GM21526 (cell line): Measurements from ENCODE around the gene ZFYVE16.
A peak's percentile ranks its signal among the peaks of the same experiment; 100 is the strongest.
"Not testable (repeated sequence)": the region's sequence is repeated elsewhere in the genome, so short reads cannot be mapped to it uniquely, and the experiment has no call there.

ENCODE experiments used
- ATAC-seq: cut with Tn5 transposase; IDR thresholded peaks from one replicate; pipeline ENCODE4 v1.9.1; 2021; ENCODE audit warnings: moderate library complexity; ENCODE audit not compliant: unreplicated experiment, low FRiP score

ZFYVE16 gene

DNA sequence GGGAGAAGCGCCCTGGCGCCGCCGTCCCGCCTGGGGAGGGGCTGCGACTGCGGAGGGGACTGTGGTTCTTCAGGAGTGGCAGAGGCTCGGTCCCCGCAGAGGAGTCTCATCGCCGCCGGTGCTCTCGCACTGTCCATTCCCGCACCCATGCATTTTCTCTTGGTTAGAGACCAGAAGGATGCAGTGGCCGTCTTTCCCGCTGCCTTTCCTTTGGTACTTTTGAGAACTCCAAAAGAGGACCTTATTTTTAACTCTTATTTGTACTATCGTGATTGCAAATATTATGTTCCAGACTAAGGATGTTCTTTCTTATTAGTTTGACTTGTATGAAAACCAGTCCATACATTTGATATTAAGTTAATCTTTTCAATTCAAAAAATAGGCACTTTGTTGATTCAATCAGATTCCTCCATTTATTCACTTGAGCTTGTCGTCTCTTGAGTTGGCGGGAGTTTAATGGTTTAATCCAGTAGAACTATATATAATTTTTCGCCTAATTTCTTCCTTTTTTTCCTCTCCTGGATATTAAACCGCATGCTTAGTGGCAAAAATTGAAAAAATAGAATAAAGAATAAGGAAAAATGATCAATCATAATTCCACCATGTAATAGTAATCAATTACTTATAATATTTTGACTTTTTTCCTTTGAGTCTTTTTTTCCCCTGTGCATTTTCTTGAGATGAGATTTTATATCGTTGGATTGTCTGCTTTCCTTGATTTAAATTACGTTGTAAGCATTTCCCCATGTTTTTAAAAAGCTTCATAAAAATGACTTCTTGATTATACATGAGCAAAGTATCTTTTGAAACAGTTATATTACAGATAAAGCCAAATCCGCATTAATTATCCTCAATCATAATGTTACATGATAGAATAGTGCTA, 861 bp downstream of the ZFYVE16 start:
- peak; percentile 51 for ATAC-seq

GRCh38 chr5:80409367-80409966, 1.6 kb downstream of the ZFYVE16 start:
- no peak for ATAC-seq

DNA sequence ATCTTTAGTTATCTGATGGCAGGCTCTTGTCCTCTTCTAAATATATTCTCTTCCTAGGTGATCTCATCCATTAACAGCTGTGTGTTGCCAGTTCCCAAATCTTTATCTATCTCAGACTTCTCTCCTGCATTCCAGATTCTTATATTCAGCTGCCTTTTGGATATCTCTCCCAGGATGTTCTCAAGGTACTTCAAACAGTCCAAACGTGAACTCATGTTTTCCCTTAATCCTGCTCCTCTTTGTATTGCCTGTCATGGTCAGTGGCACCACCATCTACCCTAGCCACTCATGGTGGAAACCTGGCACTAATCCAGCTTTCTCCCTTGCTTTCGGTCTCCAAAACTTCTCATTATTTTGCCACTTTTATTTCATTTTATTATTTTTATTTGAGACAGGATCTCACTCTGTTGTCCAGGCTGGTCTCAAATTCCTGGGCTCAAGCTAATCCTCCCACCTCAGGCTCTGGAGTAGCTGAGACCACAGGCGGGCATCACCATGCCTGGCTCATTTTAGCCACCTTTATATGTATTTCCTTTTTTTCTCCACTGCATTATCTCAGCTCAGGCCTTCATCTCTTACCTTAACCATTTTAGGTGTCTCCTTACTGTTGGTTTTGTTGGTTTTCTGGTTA, 3.8 kb downstream of the ZFYVE16 start:
- no peak for ATAC-seq

DNA sequence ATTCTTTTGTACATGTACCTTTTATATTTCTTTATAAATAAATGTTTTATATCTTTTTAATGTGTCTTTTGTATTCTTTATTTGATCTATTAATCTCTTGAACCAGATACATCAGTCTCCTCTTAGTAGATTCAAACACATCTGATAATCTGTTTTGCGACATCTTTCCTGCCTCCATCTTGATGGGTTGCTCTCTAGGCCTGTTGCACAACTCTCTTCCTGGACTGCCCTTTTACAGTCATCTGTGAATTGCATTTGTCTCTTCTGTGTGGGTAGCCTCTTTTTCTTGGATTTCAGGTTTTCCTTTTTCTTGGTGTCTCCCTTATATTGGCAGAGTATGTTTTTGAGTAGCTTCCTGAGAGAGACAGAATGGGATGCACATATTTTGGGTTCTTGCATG, 6.2 kb downstream of the ZFYVE16 start:
- ATAC-seq, result no peak

DNA sequence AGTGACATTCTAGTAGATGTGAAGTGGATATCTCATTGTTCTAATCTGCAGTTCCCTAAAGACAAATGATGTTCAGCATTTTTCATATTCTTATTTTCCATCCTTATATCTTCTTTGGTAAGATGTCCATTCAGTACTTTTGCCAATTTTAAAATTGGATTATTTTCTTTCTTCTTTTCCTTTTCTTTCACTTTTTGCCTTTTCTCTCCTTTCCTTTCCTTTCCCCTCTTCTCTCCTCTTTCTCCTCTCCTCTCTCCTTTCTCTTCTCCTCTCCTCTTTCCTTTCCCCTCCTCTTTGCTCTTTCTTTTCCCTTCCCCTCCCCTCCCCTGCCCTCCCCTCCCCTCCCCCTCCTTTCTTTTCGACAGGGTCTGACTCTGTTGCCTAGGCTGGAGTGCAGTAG, 10.1 kb downstream of the ZFYVE16 start:
- no peak for ATAC-seq

DNA sequence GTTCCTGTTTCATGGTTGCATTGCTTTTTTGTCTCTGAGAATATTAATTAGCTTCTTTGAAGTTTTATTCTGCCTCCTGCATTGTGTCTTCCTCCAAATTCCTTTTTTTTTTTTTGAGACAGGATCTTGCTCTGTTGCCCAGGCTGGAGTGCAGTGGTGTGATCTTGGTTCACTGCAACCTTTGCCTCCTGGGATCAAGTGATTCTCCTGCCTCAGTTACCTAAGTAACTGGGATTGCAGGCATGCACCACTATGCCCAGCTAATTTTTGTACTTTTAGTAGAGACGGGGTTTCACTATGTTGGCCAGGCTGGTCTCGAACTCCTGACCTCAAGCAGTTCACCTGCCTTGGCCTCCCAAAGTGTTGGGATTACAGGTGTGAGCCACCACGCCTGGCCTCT, 16.5 kb downstream of the ZFYVE16 start:
- not testable (repeated sequence) for ATAC-seq

- no peak for ATAC-seq
Observed at GRCh38 chr5:80435476-80435875, 27.6 kb downstream of the ZFYVE16 start.

- no peak for ATAC-seq
Observed at GRCh38 chr5:80437326-80437725, 29.5 kb downstream of the ZFYVE16 start.

- ATAC-seq, result no peak
Observed at GRCh38 chr5:80438739-80439138, 30.9 kb downstream of the ZFYVE16 start.

- no peak for ATAC-seq
Observed at GRCh38 chr5:80439213-80439612, 31.3 kb downstream of the ZFYVE16 start.

- ATAC-seq, result no peak
Observed at GRCh38 chr5:80442742-80443141, 34.9 kb downstream of the ZFYVE16 start.

GRCh38 chr5:80453366-80453765, 45.5 kb downstream of the ZFYVE16 start:
- ATAC-seq, result no peak

- ATAC-seq, result no peak
Observed at GRCh38 chr5:80463269-80463668, 55.4 kb downstream of the ZFYVE16 start.

DNA sequence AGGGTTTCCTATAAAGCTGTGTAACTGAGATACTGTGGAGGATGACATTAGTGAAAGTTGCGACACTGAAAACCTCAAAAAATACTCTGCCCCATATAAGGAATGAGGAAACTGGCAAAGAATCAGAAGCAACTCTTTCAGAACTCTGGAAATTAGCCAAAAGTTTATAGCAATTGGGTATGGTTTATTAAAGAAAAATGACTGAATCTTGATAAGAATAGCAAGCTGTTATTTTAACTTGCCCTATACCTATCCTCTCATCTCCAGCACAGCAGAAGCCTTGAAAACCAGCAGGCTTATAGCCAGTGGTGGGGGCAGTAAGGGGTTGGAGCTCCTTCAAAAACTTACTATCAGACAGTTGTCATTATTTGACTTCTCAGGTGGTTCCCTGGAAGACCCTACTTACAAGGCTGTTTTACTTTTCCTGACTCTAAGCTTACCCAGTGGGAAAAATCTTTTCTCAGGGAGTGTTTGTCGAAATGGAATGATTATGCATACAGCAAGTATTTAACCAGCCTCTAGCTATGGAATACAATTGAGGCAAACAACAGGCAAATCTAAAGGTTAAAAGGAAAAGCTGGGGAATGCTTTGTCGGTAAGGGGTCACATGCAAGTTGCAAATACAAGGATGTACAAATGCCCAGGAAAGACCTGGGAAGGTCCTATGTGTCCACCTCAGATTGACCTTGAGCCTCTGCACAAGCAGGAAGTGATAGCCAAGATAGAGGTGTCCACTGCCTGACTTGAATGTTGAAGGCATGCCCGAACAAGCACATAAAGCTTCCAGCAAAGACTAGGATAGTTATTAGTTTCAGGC, 59.0 kb downstream of the ZFYVE16 start:
- no peak for ATAC-seq

DNA sequence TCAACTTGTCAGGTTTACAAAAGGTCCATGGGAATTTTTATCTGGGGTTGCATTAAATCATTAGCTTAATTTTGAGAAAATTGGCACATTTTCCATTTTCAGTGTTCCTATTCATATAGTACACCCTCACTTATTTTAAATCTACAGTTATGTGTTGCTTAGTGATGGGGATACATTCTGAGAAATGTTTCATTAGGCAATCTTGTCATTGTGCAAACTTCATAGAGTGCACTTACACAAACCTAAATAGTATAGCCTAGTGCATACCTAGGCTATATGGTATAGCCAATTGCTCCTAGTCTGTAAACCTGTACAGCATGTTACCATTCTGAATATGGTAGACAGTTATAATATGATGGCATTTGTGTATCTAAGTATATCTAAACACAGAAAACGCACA, 60.3 kb downstream of the ZFYVE16 start:
- ATAC-seq, result no peak

- ATAC-seq, result not testable (repeated sequence)
Observed at GRCh38 chr5:80470631-80471030, 62.8 kb downstream of the ZFYVE16 start.

DNA sequence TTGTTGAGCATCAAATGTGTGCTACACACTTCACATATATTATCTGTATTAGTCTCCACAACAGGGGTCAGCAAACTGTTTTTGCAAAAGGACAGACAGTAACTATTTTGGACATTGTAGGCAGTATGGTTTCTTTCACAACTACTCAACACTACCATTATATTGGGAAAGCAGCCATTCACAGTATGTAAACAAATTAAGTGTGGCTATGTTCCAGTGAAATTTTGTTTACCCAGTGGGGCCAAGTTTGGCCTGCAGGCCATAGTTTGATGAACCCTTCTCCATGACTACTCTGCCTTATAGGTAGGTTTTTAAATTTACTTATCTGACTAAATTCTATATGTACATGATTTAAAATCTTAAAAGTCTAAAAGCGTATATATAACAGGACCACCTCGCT, 67.1 kb downstream of the ZFYVE16 start:
- no peak for ATAC-seq

DNA sequence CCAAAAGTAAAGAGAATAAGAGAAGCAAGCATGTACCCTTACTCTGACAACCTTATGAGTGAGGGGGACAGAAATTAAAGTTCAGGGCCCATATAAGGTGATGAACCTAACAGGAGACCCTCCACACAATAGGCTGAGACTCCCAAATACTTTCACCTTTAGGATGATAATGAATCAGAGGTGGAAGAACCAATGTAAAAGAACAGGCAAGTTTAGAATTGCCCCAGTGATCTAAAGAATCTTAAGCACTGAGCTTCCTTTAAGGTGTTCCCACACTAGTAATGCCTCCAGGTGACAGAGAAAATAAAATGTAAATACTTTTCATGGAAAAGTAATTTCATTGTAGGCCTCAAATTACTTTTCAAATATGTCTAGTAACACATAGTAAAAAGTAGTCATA, 71.8 kb downstream of the ZFYVE16 start:
- ATAC-seq, result no peak

DNA sequence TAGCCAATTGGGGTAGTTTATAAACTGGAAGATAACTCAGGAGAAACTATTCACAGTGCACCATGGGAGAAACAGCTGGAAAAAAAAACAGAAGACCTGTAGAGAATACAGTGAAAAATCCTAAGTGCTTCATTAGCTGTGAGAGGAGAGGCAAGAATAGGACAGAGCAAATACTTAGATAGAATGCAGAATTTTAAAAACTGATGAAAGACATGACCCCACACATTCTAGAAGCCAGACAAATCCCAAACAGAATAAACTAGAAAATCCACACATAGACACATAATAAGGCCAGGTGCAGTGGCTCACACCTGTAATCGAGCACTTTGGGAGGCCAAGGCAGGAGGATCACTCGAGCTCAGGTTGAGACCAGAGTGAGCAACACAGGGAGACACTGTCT, 72.5 kb downstream of the ZFYVE16 start:
- no peak for ATAC-seq

GRCh38 chr5:80481019-80481893, 73.4 kb downstream of the ZFYVE16 start:
- ATAC-seq, result no peak
